Kidney (tissue), 22 donors: ENCODE measurements around the gene FAM217A. TPM values are rescaled to one million over a fixed set of nuclear protein-coding genes. Genes with fewer than 3 reads are reported as not detected.

Experiments used
- DNase-seq, 5 donors: peaks; one replicate each; pipeline ENCODE4 v3.0.0-alpha.2; 2013 to 2020
- FAIRE-seq: peaks from 2 replicates; lab custom pipeline; 2012; peaks lifted over from hg19 to GRCh38; lab: Jason Lieb, UNC
- H3K27ac ChIP-seq, 2 donors: one replicate each; pipeline ENCODE4 v1.7.0; 2013; ENCODE audit warnings: low read depth in 2 of 2, low read length in 2 of 2, inconsistent platforms in 1 of 2
- H3K27me3 ChIP-seq: one replicate; pipeline ENCODE4 v1.7.1; 2013; ENCODE audit warnings: low read length, inconsistent platforms; ENCODE audit not compliant: control insufficient read depth, insufficient read depth
- H3K36me3 ChIP-seq, 3 donors: one replicate each; pipeline versions ENCODE4 v1.7.0 to v1.7.1; 2013; ENCODE audit warnings: low read length in 3 of 3, control low read depth in 1 of 3, inconsistent platforms in 1 of 3; ENCODE audit not compliant: insufficient read depth in 3 of 3, control insufficient read depth in 2 of 3
- H3K4me1 ChIP-seq, 3 donors: one replicate each; pipeline versions ENCODE4 v1.7.0 to v1.7.1; 2013; ENCODE audit warnings: low read length in 3 of 3, inconsistent platforms in 1 of 3, low read depth in 1 of 3; ENCODE audit not compliant: control insufficient read depth in 2 of 3, insufficient read depth in 2 of 3
- H3K4me3 ChIP-seq, 3 donors: one replicate each; pipeline versions ENCODE4 v1.7.0 to v1.8.1; 2013; ENCODE audit warnings: low read length in 3 of 3, control low read depth in 1 of 3, inconsistent platforms in 1 of 3
- H3K9ac ChIP-seq, 3 donors: one replicate each; pipeline versions ENCODE4 v1.7.0 to v1.7.1; 2013; ENCODE audit warnings: low read length in 3 of 3, control low read depth in 1 of 3, inconsistent platforms in 1 of 3
- H3K9me3 ChIP-seq, 3 donors: one replicate each; pipeline versions ENCODE4 v1.7.0 to v1.7.1; 2013; ENCODE audit warnings: low read length in 3 of 3, control low read depth in 1 of 3, inconsistent platforms in 1 of 3; ENCODE audit not compliant: control insufficient read depth in 2 of 3, insufficient read depth in 1 of 3
- intact Hi-C: fragments of 100-400 bp; cut with DNase I; formaldehyde crosslinking; loops from one replicate; pipeline ENCODE4 v1.11.1; 2022
- long read RNA-seq, 10 donors: library from polyadenylated mRNA in 1 of 10; unstranded in 1 of 10; transcript quantifications; one replicate each; pipeline ENCODE4 v2.0.0 and lab custom pipeline, GENCODE V29; 2021 to 2026
- polyA plus RNA-seq: library from polyadenylated mRNA; stranded (reverse); fragments of 350-450 nt; fragmentation: Illumina TruSeq; extraction: RNeasy Lipid Tissue Mini Kit (QIAGEN cat#74804); gene quantifications from one replicate; pipeline ENCODE4 v1.2.3, GENCODE V29; 2014; ENCODE audit warnings: low read depth, low replicate concordance; ENCODE audit not compliant: insufficient read depth
- total RNA-seq: library from RNA; stranded (reverse); fragmentation: NEBNext Ultra II Directional; extraction: Animal tissue kit (Norgen Biotek cat#: 25700); gene quantifications from one replicate; pipeline ENCODE4 v1.2.1, GENCODE V29; 2021
- TF ChIP-seq, protein P1 (sequence below): IDR thresholded peaks from 3 replicates; pipeline ENCODE4 v1.5.1; 2012; ENCODE audit warnings: mild to moderate bottlenecking, moderate library complexity, borderline replicate concordance; ENCODE audit not compliant: insufficient read depth; ENCODE audit errors: extremely low read depth
- donor health status: control.
- donor health status: control.
- donor health status: control.
- donor health status: control.
- donor health status: control.
- donor health status: DM: yes; HTN: yes; CAD: no.
- donor health status: Normal renal cell carcinoma (clear cell type).

The FAM217A gene, protein sequence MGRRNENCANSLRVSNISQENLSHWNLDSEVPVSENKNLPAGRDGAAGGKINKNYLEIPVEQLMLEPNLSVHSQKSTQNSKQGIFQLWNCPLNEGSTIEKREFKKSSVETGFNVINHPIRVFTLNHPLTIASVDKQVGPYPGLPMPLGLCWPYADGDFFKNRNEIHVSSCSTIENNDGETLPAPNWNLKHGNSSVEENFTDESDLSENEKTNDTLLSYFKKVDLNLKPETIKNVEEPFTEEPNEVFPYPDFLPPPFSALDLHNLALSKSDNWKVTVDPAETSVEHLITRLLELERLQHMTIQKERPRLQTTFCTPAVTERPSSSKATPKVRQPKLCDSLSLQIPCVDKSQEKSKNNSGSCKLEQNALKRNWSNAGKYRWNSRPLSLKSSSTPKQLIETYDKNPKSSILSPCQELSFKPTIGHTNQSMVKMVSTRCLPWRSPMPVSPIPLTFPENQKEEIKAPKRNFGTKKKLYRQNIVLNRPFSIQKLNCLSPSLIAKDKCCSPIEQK
- total RNA-seq (not detected), polyA plus RNA-seq (0.56 TPM)
- long read RNA-seq, donor 1 = 0 reads
- long read RNA-seq, donor 2 = 0 reads
- long read RNA-seq, donor 3 = 0 reads
- long read RNA-seq, donor 4 = 0 reads
- long read RNA-seq, donor 5 = 0 reads
- long read RNA-seq, donor 6 = 0 reads
- long read RNA-seq, donor 7 = 0 reads
- long read RNA-seq, donor 8 = 0 reads
- long read RNA-seq, donor 9 = 0 reads
- long read RNA-seq, donor 10 = 0 reads

DNA sequence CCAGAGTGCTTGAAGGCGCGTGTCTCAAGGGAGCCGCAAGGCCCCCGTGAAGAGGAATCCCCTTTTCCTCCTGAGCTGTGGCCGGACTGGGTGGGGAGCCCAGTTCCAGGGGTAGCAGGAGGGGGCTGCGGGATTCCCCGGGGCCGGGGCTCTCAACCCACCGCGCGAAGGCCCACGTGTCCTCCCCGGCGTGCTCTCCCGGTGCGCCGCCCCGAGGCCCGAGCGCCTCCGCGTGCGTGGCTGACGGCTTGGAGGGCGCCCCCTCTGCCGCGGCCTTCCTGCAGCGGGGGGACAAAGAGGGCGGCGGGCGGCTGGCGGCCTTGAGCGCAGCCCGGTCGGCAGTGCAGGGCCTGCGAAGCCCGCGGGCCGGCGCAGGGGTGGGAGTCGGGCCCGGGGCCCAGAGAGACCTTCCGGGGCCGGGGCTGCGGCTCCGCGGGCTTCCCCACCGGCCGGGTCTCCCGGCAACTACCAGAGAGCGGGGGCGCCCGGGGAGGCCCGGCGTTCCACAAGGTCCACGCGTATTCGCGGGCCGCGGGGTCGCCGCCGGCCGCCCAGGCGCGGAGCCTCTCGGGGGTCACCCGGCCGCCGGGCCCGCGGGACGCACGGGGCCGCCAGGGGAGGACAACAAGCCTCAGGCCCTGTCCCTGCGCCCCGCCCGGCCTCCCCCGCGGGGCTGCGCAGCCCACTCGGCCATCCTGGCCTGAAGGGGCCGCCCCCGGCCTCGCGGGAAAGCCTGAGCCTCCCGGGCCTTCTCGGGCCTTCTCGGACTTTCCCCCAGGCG is at the start of gene FAM217A:
Gene FAM217A, minus strand, starts transcription at position 447 of the 781 bp plus-strand sequence. CDS start 1,723 bp downstream, outside the sequence.
- TF ChIP-seq, protein P1, sequence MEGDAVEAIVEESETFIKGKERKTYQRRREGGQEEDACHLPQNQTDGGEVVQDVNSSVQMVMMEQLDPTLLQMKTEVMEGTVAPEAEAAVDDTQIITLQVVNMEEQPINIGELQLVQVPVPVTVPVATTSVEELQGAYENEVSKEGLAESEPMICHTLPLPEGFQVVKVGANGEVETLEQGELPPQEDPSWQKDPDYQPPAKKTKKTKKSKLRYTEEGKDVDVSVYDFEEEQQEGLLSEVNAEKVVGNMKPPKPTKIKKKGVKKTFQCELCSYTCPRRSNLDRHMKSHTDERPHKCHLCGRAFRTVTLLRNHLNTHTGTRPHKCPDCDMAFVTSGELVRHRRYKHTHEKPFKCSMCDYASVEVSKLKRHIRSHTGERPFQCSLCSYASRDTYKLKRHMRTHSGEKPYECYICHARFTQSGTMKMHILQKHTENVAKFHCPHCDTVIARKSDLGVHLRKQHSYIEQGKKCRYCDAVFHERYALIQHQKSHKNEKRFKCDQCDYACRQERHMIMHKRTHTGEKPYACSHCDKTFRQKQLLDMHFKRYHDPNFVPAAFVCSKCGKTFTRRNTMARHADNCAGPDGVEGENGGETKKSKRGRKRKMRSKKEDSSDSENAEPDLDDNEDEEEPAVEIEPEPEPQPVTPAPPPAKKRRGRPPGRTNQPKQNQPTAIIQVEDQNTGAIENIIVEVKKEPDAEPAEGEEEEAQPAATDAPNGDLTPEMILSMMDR = no peak
- Histone ChIP-seq H3K4me1 (no peaks in the 10 kb centered on the region), H3K9ac (no peak within 1 kb of the TSS), H3K4me3 (no peak within 1 kb of the TSS), H3K9me3 (no peaks in the 10 kb centered on the region), H3K27ac (no peak within 1 kb of the TSS), H3K27me3 (no peaks in the 10 kb centered on the region), H3K36me3 (no peaks in the 10 kb centered on the region)
- FAIRE-seq (no peak), DNase-seq (peak in 3 of 5 donors; percentile 19 to 43 (median 29))
- intact Hi-C loops = no loop called here

DNA sequence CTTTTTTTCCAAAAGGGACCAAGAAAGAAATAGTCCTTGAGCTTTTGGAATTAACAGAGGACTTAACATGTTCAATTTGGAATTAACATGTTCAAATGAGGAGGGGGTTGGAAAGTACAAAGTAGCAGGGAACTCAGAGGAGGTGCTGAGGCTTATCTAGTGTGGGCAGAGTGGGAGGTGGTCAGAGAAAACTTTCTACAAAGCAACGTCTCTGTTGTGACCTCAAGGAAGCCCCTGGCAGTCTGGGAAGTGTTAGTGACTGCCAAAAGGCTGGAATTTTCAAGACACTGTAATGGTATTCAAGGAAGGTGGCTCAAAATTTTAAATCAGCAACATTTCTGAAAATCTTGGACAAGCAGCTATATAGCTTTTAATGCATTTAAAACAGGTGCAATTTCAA is 49.1 kb upstream of the FAM217A start:
- no peak for FAIRE-seq
- no peak overlapping the region for H3K9ac ChIP-seq
- H3K4me3 ChIP-seq = no peak overlapping the region
- DNase-seq = no peak
- H3K9me3 ChIP-seq = no peaks in the 10 kb centered on the region
- TF ChIP-seq, protein P1 = no peak
- intact Hi-C loops = no loop called here
- no peaks in the 10 kb centered on the region for H3K27me3 ChIP-seq
- peaks cover 0 to under 1% (median 0%) of the 10 kb centered on the region in 3 donors for H3K4me1 ChIP-seq
- peaks cover 13 to 56% (median 29%) of the 10 kb centered on the region in 3 donors for H3K36me3 ChIP-seq
- no peak overlapping the region for H3K27ac ChIP-seq

DNA sequence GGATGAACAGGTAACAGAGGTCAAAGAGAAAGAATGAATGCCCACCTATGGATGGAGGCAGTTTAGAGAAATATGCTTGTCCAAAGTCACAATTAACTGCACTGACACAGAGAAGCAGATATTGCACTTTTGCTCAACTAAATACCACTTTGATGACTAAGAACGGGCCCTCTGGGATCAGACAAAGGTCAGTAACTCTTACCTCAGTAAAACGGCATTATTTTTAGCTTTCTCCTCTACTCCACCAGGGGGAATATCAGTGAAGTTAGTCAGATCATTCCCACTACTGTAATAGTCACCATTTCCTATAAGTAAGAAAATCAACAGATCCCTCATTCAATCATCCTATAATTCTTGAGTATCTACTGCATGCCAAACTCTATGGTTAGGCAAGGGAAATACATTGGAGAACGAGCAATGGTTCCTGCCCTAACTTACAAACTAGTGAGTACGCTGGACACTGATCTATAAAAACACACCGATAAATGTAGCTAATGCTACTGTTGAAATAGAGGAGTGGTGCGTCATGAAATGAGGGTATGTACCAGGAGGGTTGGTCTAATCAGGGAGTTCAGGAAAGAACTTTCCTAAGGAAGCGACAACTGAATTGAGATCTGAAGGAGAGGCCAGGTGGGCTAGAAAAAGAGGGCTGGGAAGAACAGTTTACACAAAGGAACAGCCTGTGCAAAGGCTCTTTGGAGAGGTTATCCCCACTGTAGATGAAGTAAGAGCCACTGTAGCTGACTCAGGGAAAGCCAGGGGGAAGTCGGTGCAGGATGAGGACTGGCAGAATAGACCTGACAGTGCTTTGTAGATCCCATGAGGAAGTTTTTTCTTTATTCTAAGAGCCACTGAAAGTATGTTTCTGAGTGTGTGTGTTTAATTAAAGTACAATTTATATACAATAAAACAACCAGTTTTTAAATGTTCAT is 47.3 kb upstream of the FAM217A start:
- Histone ChIP-seq H3K4me1 (no peaks in the 10 kb centered on the region), H3K27me3 (no peaks in the 10 kb centered on the region), H3K36me3 (peaks cover 9 to 62% (median 31%) of the 10 kb centered on the region in 3 donors), H3K4me3 (no peak overlapping the region), H3K9ac (no peak overlapping the region), H3K27ac (no peak overlapping the region), H3K9me3 (no peaks in the 10 kb centered on the region)
- intact Hi-C loops = no loop called here
- FAIRE-seq (no peak), DNase-seq (no peak)
- TF ChIP-seq, protein P1 = no peak
